HG03095 (cell line): ENCODE results near the gene NEMP2.

ENCODE experiments used
- ATAC-seq: cut with Tn5 transposase; IDR thresholded peaks from one replicate; pipeline ENCODE4 v1.9.1; 2021; ENCODE audit warnings: moderate library complexity; ENCODE audit not compliant: unreplicated experiment

NEMP2 gene

DNA sequence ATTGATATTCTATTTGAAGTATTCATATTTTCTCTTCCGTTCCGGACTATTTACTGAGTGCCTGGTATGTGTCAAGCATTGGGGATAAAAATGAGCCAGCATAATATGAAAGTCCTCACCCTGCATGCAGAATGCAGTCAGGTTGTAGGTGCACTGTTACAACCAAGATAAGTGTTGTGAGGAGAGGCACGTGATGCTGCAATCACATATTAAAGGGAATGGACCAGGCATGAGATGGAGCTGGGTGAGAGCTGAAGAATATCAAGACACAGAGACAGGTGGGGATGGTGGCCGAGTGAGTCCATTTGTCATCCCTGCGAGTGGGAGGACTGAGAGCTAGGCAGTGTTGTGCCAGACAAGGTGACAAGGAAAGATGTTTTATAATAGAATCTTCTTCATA lies 74.0 kb downstream of the NEMP2 start:
- no peak for ATAC-seq

DNA sequence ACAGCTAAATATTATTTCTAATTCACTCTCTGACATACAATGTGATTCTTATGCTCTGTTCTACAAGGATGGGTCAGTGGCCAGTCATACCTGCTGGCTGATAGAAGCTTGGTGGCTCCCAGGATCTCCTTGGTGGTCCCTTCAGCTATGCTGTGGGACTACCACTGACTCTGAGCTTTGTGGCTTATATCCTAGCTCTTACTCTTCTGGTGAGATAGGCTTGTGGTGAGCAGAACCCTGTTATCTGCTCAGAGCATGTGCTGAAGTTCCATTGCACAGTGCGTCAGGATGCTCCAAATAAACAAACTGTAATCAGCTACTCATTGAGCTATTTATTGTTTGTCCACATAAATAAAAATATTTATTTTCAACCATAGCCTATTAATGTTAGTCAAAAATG lies 74.6 kb downstream of the NEMP2 start:
- no peak for ATAC-seq

- no peak for ATAC-seq
Measured at GRCh38 chr2:190458352-190459107, 76.0 kb downstream of the NEMP2 start.

DNA sequence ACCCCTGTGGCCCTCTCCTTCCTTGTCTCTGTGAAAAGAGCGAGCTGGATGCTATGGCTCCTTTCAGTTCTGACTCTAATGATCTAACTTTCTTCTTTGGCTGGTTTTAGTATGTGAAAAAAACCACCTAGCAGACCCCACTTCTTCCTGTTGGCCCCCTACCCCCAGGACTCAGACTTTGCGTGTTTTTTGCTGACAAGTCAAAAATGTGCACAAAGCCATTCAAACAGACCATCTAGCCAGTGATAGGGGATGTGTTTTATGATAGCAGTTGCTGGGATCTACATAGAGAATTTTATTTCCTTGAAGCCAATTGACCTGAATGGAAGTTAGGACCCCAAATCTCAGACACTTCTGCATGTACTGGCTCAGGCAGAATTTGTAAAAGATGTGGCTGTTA lies 77.3 kb downstream of the NEMP2 start:
- no peak for ATAC-seq

DNA sequence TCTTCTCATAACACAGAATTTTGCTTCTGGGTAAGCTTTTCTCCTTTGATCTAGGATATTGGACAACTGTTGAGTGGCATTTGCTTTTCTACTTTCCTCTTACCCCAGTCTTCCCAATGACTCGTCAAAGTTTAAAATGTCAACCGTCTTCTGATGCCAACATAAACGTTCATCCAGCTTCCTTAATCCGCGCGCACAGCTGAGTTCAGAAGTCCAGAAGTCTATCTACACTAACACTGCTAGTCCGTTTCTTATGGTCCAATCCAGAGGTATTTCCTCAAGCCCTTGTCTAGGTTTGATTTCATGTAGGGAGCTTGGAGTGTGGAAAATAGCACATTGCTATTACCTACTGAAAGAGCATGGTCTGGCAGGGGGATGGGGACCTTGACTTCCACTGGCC lies 77.7 kb downstream of the NEMP2 start:
- no peak for ATAC-seq

- no peak for ATAC-seq
Measured at GRCh38 chr2:190455358-190456095, 79.0 kb downstream of the NEMP2 start.

GRCh38 chr2:190454795-190455194 lies 79.7 kb downstream of the NEMP2 start:
- no peak for ATAC-seq
